HCT116 (cell line): Measurements from ENCODE around the gene SYT3. TPM values are rescaled to one million over a fixed set of nuclear protein-coding genes. Genes with fewer than 3 reads are reported as not detected.

Experiments
- ATAC-seq: fragments of 200-7000 bp; cut with Tn5 transposase; 2 replicates; pipeline ENCODE4 v1.9.1; 2020; ENCODE audit warnings: mild to moderate bottlenecking, moderate library complexity
- BruUV-seq: library from RNA; stranded (reverse); fragments of 400-500 nt; replicated peaks from 2 replicates; lab custom pipeline; 2021; lab: Mats Ljungman, UMichigan
- CTCF ChIA-PET: fragments of 300-600 bp; sonication (Branson Sonifier 250); formaldehyde crosslinking; loops from one replicate; lab custom pipeline; 2021; ENCODE audit warnings: antibody characterized with exemption; lab: Charles Lee
- POLR2A ChIA-PET: fragments of 300-600, 350-600 bp; sonication (Branson Sonifier 250); formaldehyde crosslinking; loops from one replicate; lab custom pipeline; 2021; ENCODE audit warnings: antibody characterized with exemption; lab: Charles Lee
- RAD21 ChIA-PET, 2 experiments: fragments of 300-600 bp; sonication (Branson Sonifier 250); formaldehyde crosslinking; loops; one replicate each; lab custom pipeline; 2023; ENCODE audit warnings: low total read pairs in 2 of 2; ENCODE audit not compliant: uncharacterized antibody in 2 of 2, unreplicated experiment in 2 of 2, low non-redundant PET in 1 of 2; lab: Charles Lee
- DNase-seq: peaks from one replicate; pipeline ENCODE4 v3.0.0-alpha.2; 2010; ENCODE audit warnings: low read depth, low spot score
- H2AFZ ChIP-seq: fragments of 200-600 bp; shearing (Covaris generic), sonication (generic); 2 replicates; pipeline ENCODE4 v1.6.1; 2017; ENCODE audit warnings: low read depth, mixed run types, mixed read lengths, antibody characterized with exemption, low read length; ENCODE audit not compliant: poor library complexity, severe bottlenecking
- H3K27ac ChIP-seq: 2 replicates; pipeline ENCODE4 v1.5.1; 2012; ENCODE audit warnings: low read depth, low read length
- H3K27me3 ChIP-seq: fragments of 200-600 bp; sonication (generic); 2 replicates; pipeline ENCODE4 v1.6.1; 2016; ENCODE audit warnings: mixed run types, low read length, mixed read lengths; ENCODE audit not compliant: insufficient read depth
- H3K36me3 ChIP-seq, 2 experiments: fragments of 200-500 bp in 1 of 2; fragments of 200-600 bp in 1 of 2; sonication (Bioruptor generic) in 1 of 2; sonication (generic) in 1 of 2; 2 replicates each; pipeline versions ENCODE4 v1.5.1 to v1.6.1; 2014 to 2016; ENCODE audit warnings: low read length in 2 of 2, inconsistent platforms in 1 of 2, mixed read lengths in 1 of 2, mixed run types in 1 of 2; ENCODE audit not compliant: insufficient read depth in 2 of 2, control insufficient read depth in 1 of 2
- H3K4me1 ChIP-seq, 2 experiments: fragments of 200-600 bp in 1 of 2; sonication (generic) in 1 of 2; 2 replicates each; pipeline versions ENCODE4 v1.5.1 to v1.6.1; 2012 to 2017; ENCODE audit warnings: low read length in 2 of 2, inconsistent platforms in 1 of 2, mild to moderate bottlenecking in 1 of 2, mixed read lengths in 1 of 2, mixed run types in 1 of 2, moderate library complexity in 1 of 2; ENCODE audit not compliant: insufficient read depth in 2 of 2, control insufficient read depth in 1 of 2
- H3K4me2 ChIP-seq: fragments of 200-600 bp; sonication (generic); 2 replicates; pipeline ENCODE4 v1.6.1; 2017; ENCODE audit warnings: mixed run types, low read length, mixed read lengths
- H3K4me3 ChIP-seq, 2 experiments: fragments of 200-600 bp in 1 of 2; sonication (generic) in 1 of 2; replicated peaks in 1 of 2; 2 replicates each; pipeline ENCODE4 v1.5.1; 2011 to 2016; ENCODE audit warnings: low read length in 2 of 2, control low read depth in 1 of 2, low read depth in 1 of 2, mild to moderate bottlenecking in 1 of 2, mixed read lengths in 1 of 2, mixed run types in 1 of 2
- H3K79me2 ChIP-seq: fragments of 200-600 bp; sonication (generic); 2 replicates; pipeline ENCODE4 v1.6.1; 2017; ENCODE audit warnings: mild to moderate bottlenecking, mixed run types, low read length, moderate library complexity, mixed read lengths; ENCODE audit not compliant: insufficient read depth
- H3K9ac ChIP-seq: fragments of 200-600 bp; sonication (generic); 2 replicates; pipeline ENCODE4 v1.6.1; 2016; ENCODE audit warnings: low read length, mixed read lengths
- H3K9me2 ChIP-seq: fragments of 200-600 bp; sonication (generic), shearing (Covaris generic); 2 replicates; pipeline ENCODE4 v1.6.1; 2017; ENCODE audit warnings: mixed run types, mild to moderate bottlenecking, moderate library complexity; ENCODE audit not compliant: insufficient read depth
- H3K9me3 ChIP-seq, 2 experiments: fragments of 200-500 bp in 1 of 2; fragments of 200-600 bp in 1 of 2; sonication (Bioruptor generic) in 1 of 2; sonication (generic) in 1 of 2; 2 replicates each; pipeline ENCODE4 v1.6.1; 2014 to 2017; ENCODE audit warnings: low read length in 2 of 2, mixed read lengths in 2 of 2, inconsistent platforms in 1 of 2, low read depth in 1 of 2, mild to moderate bottlenecking in 1 of 2, mixed run types in 1 of 2, moderate library complexity in 1 of 2; ENCODE audit not compliant: control insufficient read depth in 1 of 2, insufficient read depth in 1 of 2
- H4K20me1 ChIP-seq: fragments of 200-600 bp; sonication (generic), shearing (Covaris generic); 2 replicates; pipeline ENCODE4 v1.6.1; 2017; ENCODE audit warnings: mixed run types, mild to moderate bottlenecking, moderate library complexity; ENCODE audit not compliant: insufficient read depth
- ATF3 ChIP-seq: IDR thresholded peaks from 2 replicates; pipeline ENCODE4 v1.6.1; 2012
- CBX3 ChIP-seq: IDR thresholded peaks from 2 replicates; pipeline ENCODE4 v1.6.1; 2012; ENCODE audit warnings: low read depth
- CEBPB ChIP-seq: IDR thresholded peaks from 2 replicates; pipeline ENCODE4 v1.6.1; 2012; ENCODE audit warnings: low read depth
- CTCF ChIP-seq, 3 experiments: fragments of 200-600 bp in 1 of 3; sonication (generic) in 1 of 3; IDR thresholded peaks in 2 of 3; conservative IDR thresholded peaks in 1 of 3; 2 replicates each; pipeline ENCODE4 v1.5.1; 2012 to 2017; ENCODE audit warnings: low read depth in 2 of 3, low read length in 2 of 3, antibody characterized with exemption in 1 of 3, borderline replicate concordance in 1 of 3, control low read depth in 1 of 3, mild to moderate bottlenecking in 1 of 3, mixed read lengths in 1 of 3, mixed run types in 1 of 3, moderate library complexity in 1 of 3; ENCODE audit not compliant: insufficient read depth in 1 of 3
- EZH2phosphoT487 ChIP-seq: fragments of 200-600 bp; IDR thresholded peaks from 2 replicates; pipeline ENCODE4 v1.6.1; 2018; ENCODE audit warnings: antibody characterized with exemption, borderline replicate concordance
- FOSL1 ChIP-seq: IDR thresholded peaks from 2 replicates; pipeline ENCODE4 v1.6.1; 2012; ENCODE audit warnings: low read depth
- POLR2AphosphoS5 ChIP-seq: IDR thresholded peaks from 2 replicates; pipeline ENCODE4 v1.6.1; 2011; ENCODE audit warnings: mild to moderate bottlenecking, low read depth, low read length, moderate library complexity
- RAD21 ChIP-seq: IDR thresholded peaks from 2 replicates; pipeline ENCODE4 v1.6.1; 2012; ENCODE audit warnings: low read depth, mild to moderate bottlenecking
- TCF7L2 ChIP-seq: IDR thresholded peaks from 2 replicates; pipeline ENCODE4 v1.7.0; 2011; ENCODE audit warnings: borderline replicate concordance, inconsistent platforms; ENCODE audit not compliant: insufficient read depth, insufficient read length; ENCODE audit errors: extremely low read depth
- intact Hi-C: fragments of 100-400 bp; cut with micrococcal nuclease; formaldehyde crosslinking; loops from 2 replicates; pipeline ENCODE4 v1.10.0; 2022
- total RNA-seq: library from RNA; stranded (reverse); gene quantifications from one replicate; pipeline ENCODE4 v1.2.1, GENCODE V29; 2021; ENCODE audit not compliant: unreplicated experiment

SYT3 gene
- total RNA-seq, 1 experiment from 2014 or later: 4.6 TPM

- Histone ChIP-seq H3K79me2 (no peaks in the 10 kb centered on the region), H4K20me1 (no peaks in the 10 kb centered on the region), H3K9me3 (no peaks in the 10 kb centered on the region), H3K9ac (no peak overlapping the region), H3K27me3 (no peaks in the 10 kb centered on the region), H3K9me2 (no peaks in the 10 kb centered on the region), H2AFZ (no peak overlapping the region), H3K4me2 (no peak overlapping the region), H3K27ac (no peak overlapping the region), H3K4me1 (peaks cover 0 to 3% of the 10 kb centered on the region in 2 experiments; a peak in 3 of 4 replicates), H3K36me3 (no peaks in the 10 kb centered on the region), H3K4me3 (no peak overlapping the region)
- ChIA-PET CTCF (no interaction called here), RAD21 (no interaction called here), POLR2A (no interaction called here)
- DNase-seq (no peak), ATAC-seq (no peak)
- no peak for TF ChIP-seq TCF7L2
- no peak for TF ChIP-seq FOSL1
- TF ChIP-seq CEBPB: no peak
- TF ChIP-seq EZH2phosphoT487: no peak
- TF ChIP-seq POLR2AphosphoS5: no peak
- TF ChIP-seq ATF3: no peak
- TF ChIP-seq CBX3: no peak
- no TSS peak for BruUV-seq
- intact Hi-C loops: no loop called here
Observed at GRCh38 chr19:50664204-50664603, 24.5 kb upstream of the SYT3 start.

GRCh38 chr19:50663482-50663790 lies 23.8 kb upstream of the SYT3 start:
- Histone ChIP-seq H3K27ac (no peak overlapping the region), H3K9me3 (no peaks in the 10 kb centered on the region), H3K36me3 (no peaks in the 10 kb centered on the region), H3K27me3 (no peaks in the 10 kb centered on the region), H3K4me1 (peaks cover 0 to 9% of the 10 kb centered on the region in 2 experiments; a peak in 3 of 4 replicates), H4K20me1 (no peaks in the 10 kb centered on the region), H3K9ac (no peak overlapping the region), H3K9me2 (no peaks in the 10 kb centered on the region), H2AFZ (no peak overlapping the region), H3K4me2 (no peak overlapping the region), H3K79me2 (no peaks in the 10 kb centered on the region), H3K4me3 (no peak overlapping the region)
- RAD21 ChIA-PET: no interaction called here
- BruUV-seq: no TSS peak
- DNase-seq: no peak
- intact Hi-C loops: no loop called here
- POLR2A ChIA-PET: no interaction called here
- TF ChIP-seq RAD21 (0 out of 2 replicates have a peak, but pooled peaks have one; percentile 19), POLR2AphosphoS5 (no peak), CTCF (IDR thresholded peaks at IDR 0.05 in 2 of 3, conservative IDR thresholded peaks at IDR 0.05 in 1 of 3; ENCODE audit: borderline replicate concordance in 1 of 3, insufficient read depth in 1 of 3, low read depth in 2 of 3, low read length in 2 of 3) (peak in 2 of 3 experiments; percentile 47 to 48; a peak in 4 of 6 replicates)
- ATAC-seq: peak; percentile 54
- CTCF ChIA-PET: no interaction called here
